RWPE1 (cell line): ENCODE results near the gene PIGT.

ENCODE experiments used
- CTCF ChIA-PET: fragments of 350-600 bp; sonication (Branson Sonifier 250); formaldehyde crosslinking; extraction: SDS; loops from one replicate; lab custom pipeline; 2021; lab: Yijun Ruan, JAX
- POLR2A ChIA-PET: fragments of 400-600 bp; formaldehyde crosslinking; extraction: SDS; loops from one replicate; lab custom pipeline; 2020; ENCODE audit warnings: antibody characterized with exemption; ENCODE audit not compliant: low non-redundant PET; lab: Yijun Ruan, JAX
- DNase-seq: peaks from one replicate; pipeline ENCODE4 v3.0.0; 2012; ENCODE audit warnings: low spot score
- H3K27ac ChIP-seq: fragments of 450-650 bp; 2 replicates; pipeline ENCODE4 v1.5.1; 2017
- CTCF ChIP-seq: fragments of 450-650 bp; conservative IDR thresholded peaks from 2 replicates; pipeline ENCODE4 v1.5.1; 2017; ENCODE audit warnings: low read depth, mild to moderate bottlenecking

PIGT gene

GRCh38 chr20:45427236-45428149 is 11.6 kb downstream of the PIGT start:
- POLR2A ChIA-PET = interaction anchor here (0.6 to 1.4 kb wide), 2 partner anchors 12 to 390 kb away, joined by 3 to 4 read pairs; no protein-coding TSS in a partner anchor
- no peak for DNase-seq
- CTCF ChIA-PET = interaction anchor here (0.5 to 2.2 kb wide), 8 partner anchors 9 to 538 kb away, joined by 3 to 8 read pairs (median 4); no protein-coding TSS in a partner anchor
- H3K27ac ChIP-seq = peak overlapping the region; percentile 3; the same call in 1 of the 2 replicates
- TF ChIP-seq CTCF = no peak

DNA sequence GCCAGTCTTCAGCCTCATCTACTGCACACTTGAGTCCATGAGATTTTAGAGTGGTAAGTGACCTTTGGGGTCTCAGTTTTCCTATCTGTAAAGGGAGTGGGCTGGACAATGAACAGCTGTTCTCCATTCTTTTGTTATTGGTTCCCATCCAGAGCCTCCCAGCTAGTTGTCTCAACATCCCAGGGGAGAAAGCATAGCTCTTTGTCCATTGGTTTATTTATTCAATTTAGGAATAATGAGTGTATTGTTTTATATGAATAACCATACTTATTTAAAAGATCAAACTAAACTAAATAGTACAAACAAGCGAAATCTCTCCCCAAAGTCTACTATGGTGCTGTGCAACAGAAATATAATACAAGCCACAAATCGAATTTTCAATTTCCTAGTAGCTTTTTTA is 13.7 kb downstream of the PIGT start:
- ChIA-PET CTCF (interaction anchor here (0.6 to 1.6 kb wide), 5 partner anchors 14 to 524 kb away, joined by 3 to 6 read pairs (median 3); no protein-coding TSS in a partner anchor), POLR2A (interaction anchor here (0.7 to 0.8 kb wide), 2 partner anchors 66 to 82 kb away, joined by 3 read pairs; partner anchors contain the start of genes SDC4 and SYS1)
- no peak for DNase-seq
- no peak for TF ChIP-seq CTCF
- no peak overlapping the region for H3K27ac ChIP-seq

DNA sequence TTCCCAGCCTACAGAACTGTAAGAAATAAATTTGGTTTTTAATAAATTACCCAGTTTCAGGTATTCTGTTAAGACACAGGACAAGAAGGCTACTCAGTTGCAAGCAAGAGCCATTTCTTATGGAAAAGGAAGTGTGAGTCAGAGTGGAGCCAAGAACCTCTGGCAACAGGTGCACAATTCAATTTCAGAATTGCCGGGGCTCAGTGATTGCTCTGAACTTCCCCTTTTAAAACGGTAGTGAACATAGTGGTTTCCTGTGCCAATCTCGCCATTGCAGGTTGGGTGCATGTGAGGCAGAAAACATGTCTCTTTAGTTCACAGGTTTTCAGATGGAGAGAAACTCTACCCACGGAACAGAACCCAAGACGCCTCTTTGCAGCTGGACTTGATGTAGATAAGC is 16.4 kb downstream of the PIGT start:
- ChIA-PET CTCF (interaction anchor here (1.9 kb wide), 1 partner anchor 109 kb away, joined by 4 read pairs; no protein-coding TSS in a partner anchor), POLR2A (no interaction called here)
- H3K27ac ChIP-seq = no peak overlapping the region
- TF ChIP-seq CTCF = no peak
- no peak for DNase-seq

GRCh38 chr20:45433316-45433715 is 17.4 kb downstream of the PIGT start:
- TF ChIP-seq CTCF = no peak
- CTCF ChIA-PET = no interaction called here
- no peak overlapping the region for H3K27ac ChIP-seq
- POLR2A ChIA-PET = no interaction called here
- no peak for DNase-seq

DNA sequence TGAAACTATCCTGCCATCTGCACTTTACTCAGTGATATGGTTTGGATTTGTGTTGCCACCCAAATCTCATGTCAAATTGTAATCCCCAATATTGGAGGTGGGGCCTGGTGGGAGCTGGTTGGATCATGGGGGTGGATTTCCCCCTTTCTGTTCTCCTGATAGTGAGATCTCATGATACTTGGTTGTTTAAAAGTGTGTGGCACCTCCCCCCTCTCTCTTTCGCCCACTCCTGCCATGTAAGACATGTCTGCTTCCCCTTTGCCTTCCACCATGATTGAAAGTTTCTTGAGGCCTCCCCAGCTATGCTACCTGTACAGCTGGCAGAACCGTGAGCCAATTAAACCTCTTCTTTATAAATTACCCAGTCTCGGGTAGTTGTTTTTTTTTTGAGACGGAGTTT is 18.0 kb downstream of the PIGT start:
- CTCF ChIA-PET = interaction anchor here (0.6 to 1.2 kb wide), 2 partner anchors 36 to 122 kb away, joined by 3 to 4 read pairs; no protein-coding TSS in a partner anchor
- H3K27ac ChIP-seq = no peak overlapping the region
- POLR2A ChIA-PET = no interaction called here
- TF ChIP-seq CTCF = no peak
- no peak for DNase-seq

DNA sequence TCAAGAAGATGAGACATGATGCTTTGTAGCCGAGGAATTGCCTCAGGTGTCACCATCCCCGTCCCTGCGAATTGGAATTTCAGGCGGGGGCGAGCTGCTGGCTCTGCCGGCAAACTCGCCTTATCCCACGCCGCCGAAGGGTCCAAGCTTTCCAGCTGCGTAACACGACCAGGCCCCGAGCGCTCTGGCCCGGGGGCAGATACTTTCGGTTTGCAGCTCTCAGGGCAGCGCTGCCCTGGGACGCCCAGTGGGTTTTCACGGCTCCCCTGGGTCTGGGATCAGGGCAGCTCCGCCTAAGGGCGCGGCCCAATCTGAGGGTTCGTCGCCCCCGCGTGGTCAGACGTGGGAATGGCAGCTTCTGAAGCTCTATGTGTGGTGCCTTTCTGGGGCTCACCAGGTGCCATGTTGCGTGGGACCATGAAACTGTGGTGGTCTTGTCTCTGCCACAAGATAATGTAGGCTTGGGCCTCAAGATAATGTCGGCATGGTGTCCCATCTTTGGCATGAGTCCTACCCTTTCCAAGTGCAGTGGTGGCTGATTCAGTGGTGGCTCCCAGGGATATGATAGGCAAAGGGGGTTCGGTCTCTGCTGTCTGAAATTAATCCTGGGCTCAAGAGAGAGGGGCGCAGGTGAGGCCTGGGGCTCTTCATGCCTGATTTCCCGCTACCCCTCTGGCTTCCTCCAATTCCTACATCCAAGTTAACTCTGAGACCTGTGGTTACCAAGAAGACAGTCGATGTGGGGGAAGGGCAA is 21.0 kb downstream of the PIGT start:
- POLR2A ChIA-PET = interaction anchor here (1.1 to 1.2 kb wide), 2 partner anchors 74 to 92 kb away, joined by 3 read pairs; partner anchors contain the start of gene SYS1
- H3K27ac ChIP-seq = peak overlapping the region; percentile 51
- peak; percentile 99 for TF ChIP-seq CTCF
- peak; percentile 97 for DNase-seq
- CTCF ChIA-PET = interaction anchor here (0.5 to 2.8 kb wide), 53 partner anchors 9 to 1800 kb away, joined by 3 to 82 read pairs (median 4); partner anchors contain the start of genes DBNDD2, PIGT, SYS1 and WFDC10A
